K562 (cell line): ENCODE results near the gene ZBTB32. TPM values are rescaled to one million over a fixed set of nuclear protein-coding genes. Genes with fewer than 3 reads are reported as not detected.

Experiments used
- E4F1 ChIP-seq: fragments of 250-450 bp; sonication (Bioruptor Pico); IDR thresholded peaks from 2 replicates; pipeline ENCODE4 v1.5.0; 2021; ENCODE audit warnings: mild to moderate bottlenecking, borderline replicate concordance
- HMG20A ChIP-seq: fragments of 450-650 bp; formaldehyde crosslinking; conservative IDR thresholded peaks from 2 replicates; pipeline ENCODE4 v1.4.0; 2020; ENCODE audit warnings: mild to moderate bottlenecking, mixed read lengths
- HSF4 ChIP-seq: fragments of 250-450 bp; sonication (Bioruptor Pico); IDR thresholded peaks from 2 replicates; pipeline ENCODE4 v2.1.2; 2022; ENCODE audit warnings: mild to moderate bottlenecking, moderate library complexity, borderline replicate concordance
- MCM3 ChIP-seq: fragments of 450-650 bp; IDR thresholded peaks from 2 replicates; pipeline ENCODE4 v1.6.1; 2016
- MTF1 ChIP-seq: fragments of 250-450 bp; sonication (Bioruptor Pico); IDR thresholded peaks from 2 replicates; pipeline ENCODE4 v1.9.0; 2021; ENCODE audit warnings: moderate library complexity, mild to moderate bottlenecking, inconsistent platforms, borderline replicate concordance
- POLR2AphosphoS5 ChIP-seq: IDR thresholded peaks from 2 replicates; pipeline ENCODE4 v1.6.1; 2011; ENCODE audit warnings: mild to moderate bottlenecking, low read depth, low read length, moderate library complexity; ENCODE audit not compliant: control insufficient read depth, insufficient read depth
- RBM17 ChIP-seq: fragments of 200-400 bp; formaldehyde crosslinking; IDR thresholded peaks from 2 replicates; pipeline ENCODE4 v1.6.1; 2017; ENCODE audit warnings: low read depth, mild to moderate bottlenecking, low read length, borderline replicate concordance
- WHSC1 ChIP-seq: IDR thresholded peaks from one replicate; pipeline ENCODE4 v1.6.1; 2012; ENCODE audit warnings: low read length, control low read depth, inconsistent platforms
- YBX1 ChIP-seq: fragments of 450-650 bp; IDR thresholded peaks from 2 replicates; pipeline ENCODE4 v1.7.1; 2016; ENCODE audit warnings: mild to moderate bottlenecking
- ZBED1 ChIP-seq: IDR thresholded peaks from 2 replicates; pipeline ENCODE4 v1.6.1; 2014
- ZC3H11A ChIP-seq: IDR thresholded peaks from 2 replicates; pipeline ENCODE4 v1.6.1; 2012; ENCODE audit warnings: low read depth, low read length, improper control_type of control experiment
- ZNF124 ChIP-seq: sonication (generic); formaldehyde crosslinking; IDR thresholded peaks from 2 replicates; pipeline ENCODE4 v1.8.1; 2022; ENCODE audit warnings: missing genetic modification reagents
- ZNF143 ChIP-seq: sonication (generic); formaldehyde crosslinking; IDR thresholded peaks from 2 replicates; pipeline ENCODE4 v1.9.0; 2022; ENCODE audit warnings: mild to moderate bottlenecking, missing genetic modification reagents
- ZNF274 ChIP-seq: IDR thresholded peaks from 2 replicates; pipeline ENCODE4 v1.6.1; 2011; ENCODE audit warnings: low read depth, mild to moderate bottlenecking, low read length, moderate library complexity, borderline replicate concordance
- polyA plus RNA-seq, 8 experiments: library from polyadenylated mRNA; depleted of rRNA in 4 of 8; stranded (reverse) in 5 of 8; unstranded in 3 of 8; fragments of >200 nt; fragmentation: Nextera tagmentation in 2 of 8; fragmentation: Illumina TruSeq in 1 of 8; extraction: Ambion mirVana in 2 of 8; extraction: Trizol in 1 of 8; gene quantifications; 2 replicates each; pipeline versions ENCODE4 v1.2.1 to v1.2.3, GENCODE V29; 2011 to 2014; ENCODE audit warnings: inconsistent platforms in 1 of 8, missing spikeins in 1 of 8
- total RNA-seq, 7 experiments: library from RNA; depleted of rRNA in 6 of 7; stranded (reverse); fragments of >200 nt in 6 of 7; fragmentation: Illumina TruSeq in 2 of 7; extraction: Trizol in 2 of 7; gene quantifications; 2 replicates each; pipeline versions ENCODE4 v1.2.1 to v1.2.3, GENCODE V29; 2011 to 2021; ENCODE audit warnings: low replicate concordance in 1 of 7
- TF ChIP-seq, protein P1 (sequence below), 2 experiments: fragments of 450-650 bp in 1 of 2; sonication (generic) in 1 of 2; formaldehyde crosslinking in 1 of 2; IDR thresholded peaks in 1 of 2; conservative IDR thresholded peaks in 1 of 2; 2 replicates each; pipeline versions ENCODE4 v1.6.1 to v1.8.1; 2016 to 2023; ENCODE audit warnings: mild to moderate bottlenecking in 2 of 2, moderate library complexity in 2 of 2, inconsistent platforms in 1 of 2, missing genetic modification reagents in 1 of 2
- TF ChIP-seq, protein P2 (sequence below): sonication (generic); formaldehyde crosslinking; IDR thresholded peaks from 2 replicates; pipeline ENCODE4 v1.8.1; 2022; ENCODE audit warnings: missing genetic modification reagents
- TF ChIP-seq, protein P3 (sequence below): sonication (generic); formaldehyde crosslinking; IDR thresholded peaks from 2 replicates; pipeline ENCODE4 v1.8.1; 2023; ENCODE audit warnings: mild to moderate bottlenecking, missing genetic modification reagents
- TF ChIP-seq, protein P4 (sequence below): fragments of 250-450 bp; sonication (Bioruptor Pico); IDR thresholded peaks from 2 replicates; pipeline ENCODE4 v1.5.0; 2022; ENCODE audit warnings: mild to moderate bottlenecking

Gene ZBTB32
- total and polyA plus RNA-seq, 9 of the 15 experiments (the other 6 are each of a cell fraction or from before 2014, with no cell fraction given), result 0.20 TPM; not detected in 8

DNA sequence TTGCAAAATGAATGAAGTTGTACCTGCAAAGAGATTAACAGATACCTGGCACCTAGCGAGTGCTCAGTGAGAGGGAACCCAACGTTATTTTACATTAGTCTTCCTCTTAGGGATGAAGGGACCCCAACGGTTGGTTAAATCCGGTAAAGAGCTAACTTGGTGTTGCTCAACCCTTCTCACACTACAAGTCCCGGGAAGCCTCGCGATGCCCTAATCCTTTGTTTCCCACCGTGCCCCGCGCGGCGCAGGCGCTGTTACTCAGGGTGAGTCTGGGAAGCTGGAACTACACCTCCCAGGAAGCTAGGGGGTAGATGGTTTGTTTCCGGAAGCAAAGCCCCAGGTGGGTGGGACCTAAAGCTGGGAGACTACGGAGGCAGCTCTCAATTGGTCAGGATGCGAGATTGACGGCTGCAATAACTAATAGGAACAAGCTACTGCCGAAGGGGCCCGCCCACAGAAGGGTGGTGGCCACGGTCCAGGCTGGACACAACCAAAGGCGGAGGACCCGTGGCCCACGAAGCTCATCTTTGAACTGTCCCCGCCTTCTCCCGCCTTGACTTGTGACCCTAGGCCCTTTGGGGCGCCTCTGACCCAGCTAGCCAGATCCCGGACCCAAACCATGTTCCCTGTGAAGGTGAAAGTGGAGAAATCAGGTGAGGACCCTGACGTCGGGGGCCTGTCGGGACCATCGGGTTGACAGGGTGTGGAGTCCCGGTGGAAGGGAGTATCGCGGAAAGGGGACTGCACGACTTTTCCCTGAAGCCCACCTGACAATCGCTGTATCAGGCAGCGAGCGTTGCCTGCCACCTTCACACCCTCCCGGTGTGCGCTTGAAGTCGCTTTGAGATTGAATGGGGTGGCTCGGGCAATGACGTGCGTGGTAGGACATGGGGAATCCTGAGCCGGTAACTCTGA lies 44.0 kb downstream of the ZBTB32 start, which contains the start of gene LIN37 (continued):
- TF ChIP-seq, protein P1, sequence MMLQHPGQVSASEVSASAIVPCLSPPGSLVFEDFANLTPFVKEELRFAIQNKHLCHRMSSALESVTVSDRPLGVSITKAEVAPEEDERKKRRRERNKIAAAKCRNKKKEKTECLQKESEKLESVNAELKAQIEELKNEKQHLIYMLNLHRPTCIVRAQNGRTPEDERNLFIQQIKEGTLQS (IDR thresholded peaks at IDR 0.05), result peak; percentile 45; the same call in 1 of the 2 replicates
- TF ChIP-seq, protein P1 (CRISPR knock-in tag; conservative IDR thresholded peaks at IDR 0.05), result peak; percentile 49; the same call in 1 of the 2 replicates
- TF ChIP-seq MCM3, result no peak
- TF ChIP-seq, protein P2, sequence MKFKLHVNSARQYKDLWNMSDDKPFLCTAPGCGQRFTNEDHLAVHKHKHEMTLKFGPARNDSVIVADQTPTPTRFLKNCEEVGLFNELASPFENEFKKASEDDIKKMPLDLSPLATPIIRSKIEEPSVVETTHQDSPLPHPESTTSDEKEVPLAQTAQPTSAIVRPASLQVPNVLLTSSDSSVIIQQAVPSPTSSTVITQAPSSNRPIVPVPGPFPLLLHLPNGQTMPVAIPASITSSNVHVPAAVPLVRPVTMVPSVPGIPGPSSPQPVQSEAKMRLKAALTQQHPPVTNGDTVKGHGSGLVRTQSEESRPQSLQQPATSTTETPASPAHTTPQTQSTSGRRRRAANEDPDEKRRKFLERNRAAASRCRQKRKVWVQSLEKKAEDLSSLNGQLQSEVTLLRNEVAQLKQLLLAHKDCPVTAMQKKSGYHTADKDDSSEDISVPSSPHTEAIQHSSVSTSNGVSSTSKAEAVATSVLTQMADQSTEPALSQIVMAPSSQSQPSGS (CRISPR knock-in tag), result no peak
- TF ChIP-seq E4F1, result no peak
- no peak for TF ChIP-seq HMG20A (CRISPR knock-in tag)
- TF ChIP-seq, protein P3, sequence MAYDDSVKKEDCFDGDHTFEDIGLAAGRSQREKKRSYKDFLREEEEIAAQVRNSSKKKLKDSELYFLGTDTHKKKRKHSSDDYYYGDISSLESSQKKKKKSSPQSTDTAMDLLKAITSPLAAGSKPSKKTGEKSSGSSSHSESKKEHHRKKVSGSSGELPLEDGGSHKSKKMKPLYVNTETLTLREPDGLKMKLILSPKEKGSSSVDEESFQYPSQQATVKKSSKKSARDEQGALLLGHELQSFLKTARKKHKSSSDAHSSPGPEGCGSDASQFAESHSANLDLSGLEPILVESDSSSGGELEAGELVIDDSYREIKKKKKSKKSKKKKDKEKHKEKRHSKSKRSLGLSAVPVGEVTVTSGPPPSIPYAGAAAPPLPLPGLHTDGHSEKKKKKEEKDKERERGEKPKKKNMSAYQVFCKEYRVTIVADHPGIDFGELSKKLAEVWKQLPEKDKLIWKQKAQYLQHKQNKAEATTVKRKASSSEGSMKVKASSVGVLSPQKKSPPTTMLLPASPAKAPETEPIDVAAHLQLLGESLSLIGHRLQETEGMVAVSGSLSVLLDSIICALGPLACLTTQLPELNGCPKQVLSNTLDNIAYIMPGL (CRISPR knock-in tag), result no peak
- TF ChIP-seq ZNF274, result no peak
- TF ChIP-seq ZC3H11A, result no peak
- no peak for TF ChIP-seq POLR2AphosphoS5
- TF ChIP-seq YBX1, result no peak
- TF ChIP-seq ZNF143 (CRISPR knock-in tag), result peak; percentile 96
- TF ChIP-seq, protein P4, sequence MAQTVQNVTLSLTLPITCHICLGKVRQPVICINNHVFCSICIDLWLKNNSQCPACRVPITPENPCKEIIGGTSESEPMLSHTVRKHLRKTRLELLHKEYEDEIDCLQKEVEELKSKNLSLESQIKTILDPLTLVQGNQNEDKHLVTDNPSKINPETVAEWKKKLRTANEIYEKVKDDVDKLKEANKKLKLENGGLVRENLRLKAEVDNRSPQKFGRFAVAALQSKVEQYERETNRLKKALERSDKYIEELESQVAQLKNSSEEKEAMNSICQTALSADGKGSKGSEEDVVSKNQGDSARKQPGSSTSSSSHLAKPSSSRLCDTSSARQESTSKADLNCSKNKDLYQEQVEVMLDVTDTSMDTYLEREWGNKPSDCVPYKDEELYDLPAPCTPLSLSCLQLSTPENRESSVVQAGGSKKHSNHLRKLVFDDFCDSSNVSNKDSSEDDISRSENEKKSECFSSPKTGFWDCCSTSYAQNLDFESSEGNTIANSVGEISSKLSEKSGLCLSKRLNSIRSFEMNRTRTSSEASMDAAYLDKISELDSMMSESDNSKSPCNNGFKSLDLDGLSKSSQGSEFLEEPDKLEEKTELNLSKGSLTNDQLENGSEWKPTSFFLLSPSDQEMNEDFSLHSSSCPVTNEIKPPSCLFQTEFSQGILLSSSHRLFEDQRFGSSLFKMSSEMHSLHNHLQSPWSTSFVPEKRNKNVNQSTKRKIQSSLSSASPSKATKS (CRISPR knock-in tag), result no peak
- TF ChIP-seq RBM17, result no peak
- no peak for TF ChIP-seq ZBED1
- TF ChIP-seq HSF4 (CRISPR knock-in tag), result no peak
- no peak for TF ChIP-seq MTF1 (CRISPR knock-in tag)
- no peak for TF ChIP-seq WHSC1
- TF ChIP-seq ZNF124 (CRISPR knock-in tag), result no peak
